ENCODE data around the gene PNPLA8. TPM values are rescaled to one million over a fixed set of nuclear protein-coding genes. Genes with fewer than 3 reads are reported as not detected.
"Not testable (repeated sequence)": the region's sequence is repeated elsewhere in the genome, so short reads cannot be mapped to it uniquely, and the experiment has no call there.

PNPLA8 gene
- polyA plus RNA-seq = 50.2 TPM

GRCh38 chr7:108525985-108526767 lies at the start of gene PNPLA8:
Gene PNPLA8, minus strand, starts transcription at chr7:108526135. Its CDS starts 10,644 bp downstream, at chr7:108515491.
- Mint-ChIP-seq H3K4me3 (peak within 1 kb of the TSS; percentile 82 to 100 (median 98)), H3K4me1 (peaks cover 22 to 32% (median 27%) of the 10 kb centered on the region in 3 donors), H3K9me3 (no peaks in the 10 kb centered on the region), H3K27me3 (no peaks in the 10 kb centered on the region), H3K36me3 (peaks cover 1% of the 10 kb centered on the region), H3K27ac (peak within 1 kb of the TSS; percentile 81 to 99 (median 99))

- Mint-ChIP-seq H3K36me3 (peaks cover 16% of the 10 kb centered on the region), H3K9me3 (peaks cover 0 to 3% (median 0%) of the 10 kb centered on the region in 3 donors), H3K27ac (no peak overlapping the region), H3K4me1 (peaks cover 17 to 22% (median 18%) of the 10 kb centered on the region in 3 donors), H3K4me3 (no peak overlapping the region), H3K27me3 (no peaks in the 10 kb centered on the region)
These were observed 49.2 kb upstream of the PNPLA8 start for GRCh38 chr7:108575156-108575555.

GRCh38 chr7:108572480-108572879 lies 46.5 kb upstream of the PNPLA8 start:
- Mint-ChIP-seq H3K4me1 (peaks cover 24 to 29% (median 26%) of the 10 kb centered on the region in 3 donors), H3K36me3 (peaks cover 12% of the 10 kb centered on the region), H3K9me3 (no peaks in the 10 kb centered on the region), H3K4me3 (no peak overlapping the region), H3K27me3 (no peaks in the 10 kb centered on the region), H3K27ac (no peak overlapping the region)

GRCh38 chr7:108570146-108570755 lies 44.3 kb upstream of the PNPLA8 start:
- H3K4me3 Mint-ChIP-seq = peak overlapping the region; percentile 94 to 100 (median 98)
- H3K4me1 Mint-ChIP-seq = peaks cover 27 to 36% (median 28%) of the 10 kb centered on the region in 3 donors
- peak overlapping the region; percentile 95 to 100 (median 100) for H3K27ac Mint-ChIP-seq
- peaks cover 0 to 1% (median 1%) of the 10 kb centered on the region in 3 donors for H3K9me3 Mint-ChIP-seq
- H3K36me3 Mint-ChIP-seq = peaks cover 9% of the 10 kb centered on the region
- H3K27me3 Mint-ChIP-seq = no peaks in the 10 kb centered on the region

- Mint-ChIP-seq H3K9me3 (peaks cover 0 to 1% (median 1%) of the 10 kb centered on the region in 3 donors), H3K36me3 (peaks cover 12% of the 10 kb centered on the region), H3K27me3 (no peaks in the 10 kb centered on the region), H3K4me3 (peak within 1 kb of the TSS; percentile 94 to 100 (median 98)), H3K27ac (peak within 1 kb of the TSS; percentile 95 to 100 (median 100)), H3K4me1 (peaks cover 27 to 36% (median 28%) of the 10 kb centered on the region in 3 donors)
These were observed 43.6 kb upstream of the PNPLA8 start, which contains the start of the genes DNAJB9 and THAP5 for GRCh38 chr7:108569381-108570145. Gene DNAJB9, plus strand, starts transcription at chr7:108569874. Its CDS starts 1,853 bp downstream, at chr7:108571727. Gene THAP5, minus strand, starts transcription at chr7:108569706. Its CDS starts 137 bp downstream, at chr7:108569569.

- Mint-ChIP-seq H3K4me3 (peak overlapping the region; percentile 94 to 100 (median 98)), H3K36me3 (peaks cover 12% of the 10 kb centered on the region), H3K4me1 (peaks cover 27 to 34% (median 27%) of the 10 kb centered on the region in 3 donors), H3K9me3 (peaks cover 0 to 1% (median 1%) of the 10 kb centered on the region in 3 donors), H3K27me3 (no peaks in the 10 kb centered on the region), H3K27ac (peak overlapping the region; percentile 95 to 100 (median 100))
These were observed 43.0 kb upstream of the PNPLA8 start for GRCh38 chr7:108568801-108569380.

- Mint-ChIP-seq H3K27ac (peak overlapping the region in 1 of 3 donors; percentile 31), H3K9me3 (peaks cover 0 to 4% (median 1%) of the 10 kb centered on the region in 3 donors), H3K4me1 (peaks cover 17 to 21% (median 18%) of the 10 kb centered on the region in 3 donors), H3K36me3 (peaks cover 14% of the 10 kb centered on the region), H3K4me3 (no peak overlapping the region), H3K27me3 (no peaks in the 10 kb centered on the region)
These were observed 40.1 kb upstream of the PNPLA8 start for GRCh38 chr7:108565987-108566386.

- Mint-ChIP-seq H3K9me3 (peaks cover 8 to 19% (median 14%) of the 10 kb centered on the region in 3 donors), H3K4me1 (peaks cover 3 to 24% (median 7%) of the 10 kb centered on the region in 3 donors), H3K27me3 (no peaks in the 10 kb centered on the region), H3K4me3 (no peak overlapping the region), H3K27ac (peak overlapping the region in 2 of 3 donors; percentile 22 to 24), H3K36me3 (peaks cover 17% of the 10 kb centered on the region)
These were observed 35.2 kb upstream of the PNPLA8 start for GRCh38 chr7:108561047-108561619.

GRCh38 chr7:108559253-108559652 lies 33.3 kb upstream of the PNPLA8 start:
- Mint-ChIP-seq H3K27ac (peak overlapping the region in 1 of 3 donors; percentile 45), H3K9me3 (peaks cover 7 to 21% (median 17%) of the 10 kb centered on the region in 3 donors), H3K27me3 (no peaks in the 10 kb centered on the region), H3K36me3 (peaks cover 14% of the 10 kb centered on the region), H3K4me1 (peaks cover 7 to 29% (median 11%) of the 10 kb centered on the region in 3 donors), H3K4me3 (no peak overlapping the region)

- Mint-ChIP-seq H3K9me3 (peaks cover 7 to 21% (median 17%) of the 10 kb centered on the region in 3 donors), H3K4me3 (peak overlapping the region in 2 of 4 donors; percentile 13 to 56), H3K36me3 (peaks cover 11% of the 10 kb centered on the region)
These were observed 31.7 kb upstream of the PNPLA8 start for GRCh38 chr7:108557617-108558016.

GRCh38 chr7:108557191-108557590 lies 31.3 kb upstream of the PNPLA8 start:
- H3K4me3 Mint-ChIP-seq = peak overlapping the region in 2 of 4 donors; percentile 13 to 56
- peak overlapping the region in 1 of 3 donors; percentile 34 for H3K27ac Mint-ChIP-seq

More at GRCh38 chr7:108557617-108558016, 31.7 kb upstream of the PNPLA8 start:
- Mint-ChIP-seq H3K4me1 (peaks cover 9 to 35% (median 14%) of the 10 kb centered on the region in 3 donors), H3K27ac (peak overlapping the region in 1 of 3 donors; percentile 34), H3K27me3 (no peaks in the 10 kb centered on the region)

GRCh38 chr7:108556665-108557064 lies 30.7 kb upstream of the PNPLA8 start:
- H3K4me3 Mint-ChIP-seq, H3K36me3 Mint-ChIP-seq, H3K27me3 Mint-ChIP-seq, H3K27ac Mint-ChIP-seq: not testable (repeated sequence)
- peaks cover 7 to 20% (median 17%) of the 10 kb centered on the region in 3 donors for H3K9me3 Mint-ChIP-seq
- peaks cover 18 to 44% (median 21%) of the 10 kb centered on the region in 3 donors for H3K4me1 Mint-ChIP-seq

More at GRCh38 chr7:108557191-108557590, 31.3 kb upstream of the PNPLA8 start:
- H3K36me3 Mint-ChIP-seq = peaks cover 9% of the 10 kb centered on the region
- peaks cover 7 to 21% (median 17%) of the 10 kb centered on the region in 3 donors for H3K9me3 Mint-ChIP-seq
- no peaks in the 10 kb centered on the region for H3K27me3 Mint-ChIP-seq
- H3K4me1 Mint-ChIP-seq = peaks cover 13 to 39% (median 16%) of the 10 kb centered on the region in 3 donors

GRCh38 chr7:108548141-108548896 lies 22.4 kb upstream of the PNPLA8 start:
- not testable (repeated sequence) for H3K9me3 Mint-ChIP-seq, H3K27me3 Mint-ChIP-seq, H3K36me3 Mint-ChIP-seq
- H3K4me3 Mint-ChIP-seq = peak overlapping the region in 1 of 4 donors; percentile 34
- H3K27ac Mint-ChIP-seq = peak overlapping the region in 1 of 3 donors; percentile 73
- H3K4me1 Mint-ChIP-seq = peaks cover 15 to 23% (median 20%) of the 10 kb centered on the region in 3 donors

Data from IgD-negative memory B cell (primary cell).